Neural cell (in vitro differentiated cells): ENCODE data around the gene DCHS1.

Source experiments
- EP300 ChIP-seq: fragments of 450-650 bp; conservative IDR thresholded peaks from 2 replicates; pipeline ENCODE4 v1.6.1; 2014; ENCODE audit warnings: antibody characterized with exemption, mild to moderate bottlenecking, moderate library complexity; ENCODE audit not compliant: poor library complexity, severe bottlenecking
- EZH2 ChIP-seq: fragments of 200-600, 300-800 bp; shearing (Covaris generic), sonication (generic); IDR thresholded peaks from 2 replicates; pipeline ENCODE4 v1.6.1; 2014; ENCODE audit warnings: antibody characterized with exemption, low read length, borderline replicate concordance, mild to moderate bottlenecking; ENCODE audit not compliant: insufficient read depth, poor library complexity, severe bottlenecking
- POLR2AphosphoS5 ChIP-seq: IDR thresholded peaks from 2 replicates; pipeline ENCODE4 v1.6.1; 2012
- RAD21 ChIP-seq: fragments of 450-650 bp; conservative IDR thresholded peaks from 2 replicates; pipeline ENCODE4 v1.6.1; 2014; ENCODE audit warnings: antibody characterized with exemption, mild to moderate bottlenecking, moderate library complexity
- REST ChIP-seq: IDR thresholded peaks from 2 replicates; pipeline ENCODE4 v1.6.1; 2012; ENCODE audit warnings: borderline replicate concordance
- TAF1 ChIP-seq: IDR thresholded peaks from 2 replicates; pipeline ENCODE4 v1.6.1; 2012; ENCODE audit warnings: low read depth
- TF ChIP-seq, protein P1 (sequence below): fragments of 450-650 bp; IDR thresholded peaks from 2 replicates; pipeline ENCODE4 v1.5.1; 2014; ENCODE audit warnings: antibody characterized with exemption, mild to moderate bottlenecking, moderate library complexity; ENCODE audit not compliant: poor library complexity, severe bottlenecking

GRCh38 chr11:6620636-6621035, 35.0 kb downstream of the DCHS1 start:
- TF ChIP-seq RAD21 (no peak), EZH2 (no peak), POLR2AphosphoS5 (no peak), REST (no peak), EP300 (no peak), TAF1 (no peak)
- TF ChIP-seq, protein P1, sequence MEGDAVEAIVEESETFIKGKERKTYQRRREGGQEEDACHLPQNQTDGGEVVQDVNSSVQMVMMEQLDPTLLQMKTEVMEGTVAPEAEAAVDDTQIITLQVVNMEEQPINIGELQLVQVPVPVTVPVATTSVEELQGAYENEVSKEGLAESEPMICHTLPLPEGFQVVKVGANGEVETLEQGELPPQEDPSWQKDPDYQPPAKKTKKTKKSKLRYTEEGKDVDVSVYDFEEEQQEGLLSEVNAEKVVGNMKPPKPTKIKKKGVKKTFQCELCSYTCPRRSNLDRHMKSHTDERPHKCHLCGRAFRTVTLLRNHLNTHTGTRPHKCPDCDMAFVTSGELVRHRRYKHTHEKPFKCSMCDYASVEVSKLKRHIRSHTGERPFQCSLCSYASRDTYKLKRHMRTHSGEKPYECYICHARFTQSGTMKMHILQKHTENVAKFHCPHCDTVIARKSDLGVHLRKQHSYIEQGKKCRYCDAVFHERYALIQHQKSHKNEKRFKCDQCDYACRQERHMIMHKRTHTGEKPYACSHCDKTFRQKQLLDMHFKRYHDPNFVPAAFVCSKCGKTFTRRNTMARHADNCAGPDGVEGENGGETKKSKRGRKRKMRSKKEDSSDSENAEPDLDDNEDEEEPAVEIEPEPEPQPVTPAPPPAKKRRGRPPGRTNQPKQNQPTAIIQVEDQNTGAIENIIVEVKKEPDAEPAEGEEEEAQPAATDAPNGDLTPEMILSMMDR, result no peak
